ENCODE data around the gene MMP24OS.
A peak's percentile ranks its signal among the peaks of the same experiment; 100 is the strongest.

MMP24OS gene

GRCh38 chr20:35252037-35252461 lies 25.9 kb downstream of the MMP24OS start:
- DNase-seq (ENCODE audit: low read depth in 2 of 2) = no peak

GRCh38 chr20:35251613-35251940 lies 26.3 kb downstream of the MMP24OS start:
- no peak for DNase-seq (ENCODE audit: low read depth in 2 of 2)

DNA sequence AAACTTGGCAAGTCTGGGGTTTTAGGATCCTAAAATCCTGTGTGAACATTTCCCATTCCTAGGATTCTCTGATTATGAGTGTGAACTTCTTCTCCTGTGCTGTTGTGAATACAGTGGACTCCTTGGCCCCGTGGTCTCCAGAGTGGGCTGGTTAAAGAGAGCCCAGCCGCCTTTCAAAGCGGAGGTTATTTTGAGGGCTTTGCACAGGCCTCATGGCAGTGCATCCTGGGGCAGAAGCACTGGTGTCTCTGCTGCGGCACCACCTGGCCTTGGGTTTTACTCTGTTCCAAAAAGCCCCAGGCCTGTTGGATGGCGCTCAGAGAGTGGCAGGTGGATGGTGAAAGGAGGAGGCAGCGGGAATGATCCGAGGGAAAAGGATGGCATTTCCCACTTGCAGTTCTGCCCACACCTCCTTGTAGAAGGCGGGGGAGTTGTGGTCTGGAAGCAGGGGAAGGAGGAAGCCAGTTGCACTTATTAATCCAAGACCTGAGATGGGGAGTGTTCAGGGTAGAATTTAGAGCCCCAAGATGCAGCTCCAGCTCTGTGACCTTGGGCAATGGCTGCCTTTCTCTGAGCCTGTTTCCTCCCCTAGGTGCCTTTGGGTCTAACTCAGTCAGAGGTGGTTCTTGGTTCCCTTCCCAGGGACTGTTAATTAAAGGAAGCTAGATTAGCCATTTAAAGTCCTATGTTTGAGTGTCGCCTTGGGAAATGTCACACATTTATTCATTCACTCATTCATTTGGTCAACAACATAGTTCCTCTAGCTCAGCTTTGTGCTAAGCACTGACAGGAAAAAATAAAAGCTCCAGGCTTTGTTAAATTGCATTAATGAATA lies 29.1 kb downstream of the MMP24OS start:
- DNase-seq (ENCODE audit: low read depth in 2 of 2) = no peak

- DNase-seq (ENCODE audit: low read depth in 2 of 2) = no peak
Observed at GRCh38 chr20:35246723-35247122, 31.2 kb downstream of the MMP24OS start.

DNA sequence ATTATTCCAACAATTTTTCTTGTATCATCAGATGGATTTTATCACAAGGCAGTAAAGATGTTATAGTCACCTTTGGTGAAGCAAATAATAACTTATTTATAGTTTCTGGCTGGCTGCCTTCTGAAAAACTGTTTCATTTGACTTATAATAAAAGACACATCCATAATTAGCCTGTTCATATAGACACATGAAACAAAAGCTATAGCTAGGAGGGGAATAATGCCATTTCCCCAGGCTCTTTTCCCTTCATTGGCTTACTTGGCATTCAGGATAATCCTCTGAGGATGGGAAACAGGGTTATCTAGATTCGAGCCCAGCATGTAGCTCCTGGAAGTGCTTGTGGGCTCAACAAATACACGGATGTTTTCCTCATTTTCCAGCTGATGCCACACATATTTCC lies 33.9 kb downstream of the MMP24OS start:
- DNase-seq (ENCODE audit: low read depth in 2 of 2) = no peak

GRCh38 chr20:35243317-35243716 lies 34.6 kb downstream of the MMP24OS start:
- DNase-seq (ENCODE audit: low read depth in 2 of 2) = no peak

GRCh38 chr20:35240811-35241293 lies 37.1 kb downstream of the MMP24OS start:
- no peak for DNase-seq (ENCODE audit: low read depth in 2 of 2)

DNA sequence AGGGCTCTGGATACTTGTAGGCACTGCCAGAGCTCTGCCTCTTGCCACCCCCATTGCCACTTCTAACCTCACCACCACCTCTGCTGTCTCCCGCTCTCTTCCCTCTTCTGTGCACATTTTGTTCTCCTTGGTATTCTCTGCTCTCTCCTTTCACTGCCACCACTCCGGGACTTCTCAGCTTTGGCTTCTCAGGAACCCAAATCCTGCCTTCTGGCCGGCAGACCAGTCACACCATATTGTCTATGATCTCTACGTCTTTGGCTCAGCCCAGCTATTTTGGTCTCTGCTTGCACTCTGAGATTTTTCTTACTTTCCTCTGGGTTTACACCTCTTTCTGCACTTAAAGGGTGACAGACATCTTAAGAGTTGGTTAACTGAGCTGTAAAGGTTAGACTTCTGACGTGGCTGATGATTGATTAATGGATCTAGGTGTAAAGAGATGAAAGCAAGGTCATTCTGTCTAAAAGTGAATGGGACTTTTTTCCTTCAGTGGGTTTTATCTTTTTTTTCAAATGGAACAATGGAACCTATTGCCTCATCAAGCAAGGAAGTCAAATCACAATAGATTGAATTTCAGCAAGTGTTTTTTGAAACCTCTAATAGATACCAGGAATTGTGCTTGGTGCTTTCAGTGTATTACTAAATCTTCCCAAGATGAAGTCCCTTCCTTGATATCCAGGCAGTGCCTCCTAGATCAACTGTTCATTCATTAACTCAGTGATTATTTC lies 37.7 kb downstream of the MMP24OS start:
- no peak for DNase-seq (ENCODE audit: low read depth in 2 of 2)

GRCh38 chr20:35238735-35239134 lies 39.2 kb downstream of the MMP24OS start:
- no peak for DNase-seq (ENCODE audit: low read depth in 2 of 2)

- no peak for DNase-seq (ENCODE audit: low read depth in 2 of 2)
Observed at GRCh38 chr20:35238170-35238569, 39.8 kb downstream of the MMP24OS start.

- no peak for DNase-seq (ENCODE audit: low read depth in 2 of 2)
Observed at GRCh38 chr20:35237486-35237885, 40.4 kb downstream of the MMP24OS start.

- no peak for DNase-seq (ENCODE audit: low read depth in 2 of 2)
Observed at GRCh38 chr20:35235881-35236280, 42.0 kb downstream of the MMP24OS start.

DNA sequence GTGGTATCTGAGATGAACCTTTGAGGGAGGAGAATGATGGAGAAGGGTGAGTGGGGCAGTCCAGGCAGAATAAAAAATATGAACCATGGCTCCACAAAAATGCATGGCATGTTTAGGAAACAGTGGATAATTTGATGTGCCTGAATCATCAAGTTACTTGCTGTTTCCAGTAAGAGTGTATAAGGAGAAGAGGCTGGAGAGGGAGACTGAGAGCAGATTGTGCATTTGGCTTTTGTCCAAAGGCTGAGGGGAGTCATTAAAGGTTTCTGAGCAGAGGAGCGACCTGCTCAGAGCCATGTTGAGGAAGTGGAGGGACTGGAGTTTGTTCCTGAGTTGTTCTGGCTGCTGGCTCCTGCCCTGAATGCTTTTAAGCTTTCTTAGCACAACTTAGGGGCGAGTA lies 45.3 kb downstream of the MMP24OS start:
- no peak for DNase-seq (ENCODE audit: low read depth in 2 of 2)

- DNase-seq (ENCODE audit: low read depth in 2 of 2) = peak; percentile 6 to 39
Observed at GRCh38 chr20:35226884-35227681, 50.8 kb downstream of the MMP24OS start.

Measured in stimulated activated CD4-positive, alpha-beta T cell treated with anti-CD3 and anti-CD28 coated beads, Interleukin-1b, Interleukin-23, amount 100 ng/mL, for 4 hours (primary cell).